ENCODE data around the gene PRKRIP1.
A peak's percentile ranks its signal among the peaks of the same experiment; 100 is the strongest.
"Not testable (repeated sequence)": the region's sequence is repeated elsewhere in the genome, so short reads cannot be mapped to it uniquely, and the experiment has no call there.

The PRKRIP1 gene

DNA sequence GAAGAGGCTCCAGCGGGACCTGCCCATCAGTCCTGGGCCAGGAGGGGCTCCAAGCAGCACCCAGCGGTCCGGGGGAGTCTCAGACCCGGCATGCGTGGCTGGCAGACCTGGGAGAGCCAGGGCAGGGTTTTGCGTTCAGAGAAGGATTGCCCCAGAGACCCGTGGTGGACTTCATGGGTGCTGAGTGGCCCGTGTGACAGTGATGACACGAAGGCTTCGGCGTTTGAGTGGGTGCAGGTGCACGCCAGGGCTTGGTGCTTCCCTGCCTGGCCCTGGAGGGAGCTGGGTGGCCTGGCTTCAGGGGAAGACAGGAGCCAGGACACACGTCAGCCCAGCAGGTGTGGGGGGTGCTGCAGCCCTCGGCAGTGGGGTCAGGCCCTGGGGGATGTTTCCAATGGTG, 51.1 kb downstream of the PRKRIP1 start:
- no peak overlapping the region for H3K4me3 ChIP-seq (ENCODE audit: low read length)
- TF ChIP-seq, protein P1, sequence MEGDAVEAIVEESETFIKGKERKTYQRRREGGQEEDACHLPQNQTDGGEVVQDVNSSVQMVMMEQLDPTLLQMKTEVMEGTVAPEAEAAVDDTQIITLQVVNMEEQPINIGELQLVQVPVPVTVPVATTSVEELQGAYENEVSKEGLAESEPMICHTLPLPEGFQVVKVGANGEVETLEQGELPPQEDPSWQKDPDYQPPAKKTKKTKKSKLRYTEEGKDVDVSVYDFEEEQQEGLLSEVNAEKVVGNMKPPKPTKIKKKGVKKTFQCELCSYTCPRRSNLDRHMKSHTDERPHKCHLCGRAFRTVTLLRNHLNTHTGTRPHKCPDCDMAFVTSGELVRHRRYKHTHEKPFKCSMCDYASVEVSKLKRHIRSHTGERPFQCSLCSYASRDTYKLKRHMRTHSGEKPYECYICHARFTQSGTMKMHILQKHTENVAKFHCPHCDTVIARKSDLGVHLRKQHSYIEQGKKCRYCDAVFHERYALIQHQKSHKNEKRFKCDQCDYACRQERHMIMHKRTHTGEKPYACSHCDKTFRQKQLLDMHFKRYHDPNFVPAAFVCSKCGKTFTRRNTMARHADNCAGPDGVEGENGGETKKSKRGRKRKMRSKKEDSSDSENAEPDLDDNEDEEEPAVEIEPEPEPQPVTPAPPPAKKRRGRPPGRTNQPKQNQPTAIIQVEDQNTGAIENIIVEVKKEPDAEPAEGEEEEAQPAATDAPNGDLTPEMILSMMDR (conservative IDR thresholded peaks at IDR 0.05; ENCODE audit: low read depth, low read length): no peak
- DNase-seq (ENCODE audit: low read depth): no peak

DNA sequence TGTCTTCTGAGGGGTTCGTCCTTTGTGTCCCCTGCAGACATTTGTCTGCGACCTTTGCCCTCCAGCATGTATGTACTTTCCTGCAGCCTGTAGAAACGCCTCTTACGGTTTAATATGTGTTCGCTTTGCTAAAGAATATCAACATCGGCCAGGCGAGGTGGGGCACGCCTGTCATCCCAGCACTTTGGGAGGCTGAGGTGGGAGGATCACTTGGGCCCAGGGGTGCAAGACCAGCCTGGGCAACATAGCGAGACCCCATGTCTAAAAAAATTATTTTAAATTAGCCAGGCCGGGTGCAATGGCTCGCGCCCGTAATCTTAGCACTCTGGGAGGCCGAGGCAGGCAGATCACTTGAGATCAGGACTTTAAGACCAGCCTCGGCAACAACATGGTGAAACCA, 53.0 kb downstream of the PRKRIP1 start:
- no peak for DNase-seq (ENCODE audit: low read depth)
- TF ChIP-seq, protein P1 (conservative IDR thresholded peaks at IDR 0.05; ENCODE audit: low read depth, low read length): no peak
- no peak overlapping the region for H3K4me3 ChIP-seq (ENCODE audit: low read length)

DNA sequence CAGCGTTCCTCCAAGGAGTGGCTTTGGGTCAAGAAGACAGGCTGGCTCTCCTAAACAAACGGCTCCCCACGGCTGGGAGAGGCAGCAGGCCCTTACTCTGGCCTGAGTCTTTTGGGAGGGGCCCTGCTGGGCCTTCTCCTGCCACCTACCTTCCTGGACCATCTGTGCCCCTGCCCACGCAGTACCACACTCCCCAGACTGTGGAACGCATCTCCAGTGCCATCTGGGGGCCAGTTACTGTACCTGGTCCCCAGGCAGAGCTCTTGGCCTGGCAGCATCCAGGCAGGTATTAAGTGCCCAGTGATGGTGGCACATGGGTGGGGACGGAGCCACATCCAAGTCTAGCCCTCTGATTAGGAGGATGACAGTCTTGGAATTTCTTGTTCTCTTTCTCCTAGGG, 54.1 kb downstream of the PRKRIP1 start:
- no peak overlapping the region for H3K4me3 ChIP-seq (ENCODE audit: low read length)
- no peak for DNase-seq (ENCODE audit: low read depth)
- TF ChIP-seq, protein P1 (conservative IDR thresholded peaks at IDR 0.05; ENCODE audit: low read depth, low read length): peak; percentile 21

DNA sequence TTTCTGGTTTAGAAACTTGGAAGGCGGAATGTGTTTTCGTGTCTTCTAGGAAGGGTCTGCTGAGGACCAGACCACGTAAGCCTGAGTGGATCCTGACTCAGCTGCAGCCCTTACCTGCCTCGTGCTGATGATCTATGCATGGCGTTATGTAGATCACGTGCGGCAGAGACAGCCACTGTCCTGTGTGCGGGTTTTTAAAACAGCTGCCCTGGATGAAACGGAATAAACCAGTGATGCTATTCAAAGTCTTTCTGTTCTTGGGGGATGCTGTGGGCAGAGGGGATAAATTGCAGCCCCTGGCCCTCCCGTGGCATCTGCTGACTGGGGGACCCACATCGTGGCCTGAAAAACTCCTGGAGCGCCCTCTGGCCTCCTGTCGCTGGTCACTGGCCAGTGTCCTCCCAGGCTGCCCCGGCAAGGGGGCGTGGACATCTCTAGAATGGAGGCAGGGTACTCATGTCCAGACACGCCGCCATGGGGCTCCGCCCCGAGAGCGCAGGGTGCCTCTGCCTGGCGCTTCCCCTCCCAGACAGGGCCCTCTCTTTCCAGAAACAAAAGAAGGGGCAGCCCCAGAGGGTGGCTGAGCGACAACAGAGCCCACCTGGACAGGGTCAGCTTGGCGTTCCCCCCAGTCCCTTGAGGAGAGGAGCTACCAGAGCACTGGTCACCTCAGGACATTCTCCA, 55.4 kb downstream of the PRKRIP1 start:
- DNase-seq (ENCODE audit: low read depth): no peak
- TF ChIP-seq, protein P1 (conservative IDR thresholded peaks at IDR 0.05; ENCODE audit: low read depth, low read length): no peak
- no peak overlapping the region for H3K4me3 ChIP-seq (ENCODE audit: low read length)

DNA sequence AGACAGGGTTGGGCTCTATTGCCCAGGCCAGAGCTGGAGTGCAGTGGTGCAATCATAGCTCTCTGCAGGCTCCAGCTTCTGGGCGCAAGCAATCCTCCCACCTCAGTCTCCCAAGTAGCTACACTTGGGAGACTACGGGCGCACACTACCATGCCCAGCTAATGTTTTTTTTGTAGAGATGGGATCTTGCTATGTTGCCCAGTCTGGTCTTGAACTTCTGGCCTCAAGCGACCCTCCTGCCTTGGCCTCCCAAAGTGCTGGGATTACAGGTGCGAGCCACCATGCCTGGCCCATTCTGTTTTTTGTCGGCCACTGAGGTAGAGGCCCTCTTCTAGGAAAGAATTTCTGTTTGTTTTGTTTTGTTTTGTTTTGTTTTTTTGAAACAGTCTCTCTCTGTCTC, 56.3 kb downstream of the PRKRIP1 start:
- no peak overlapping the region for H3K4me3 ChIP-seq (ENCODE audit: low read length)
- no peak for DNase-seq (ENCODE audit: low read depth)
- TF ChIP-seq, protein P1 (conservative IDR thresholded peaks at IDR 0.05; ENCODE audit: low read depth, low read length): no peak

DNA sequence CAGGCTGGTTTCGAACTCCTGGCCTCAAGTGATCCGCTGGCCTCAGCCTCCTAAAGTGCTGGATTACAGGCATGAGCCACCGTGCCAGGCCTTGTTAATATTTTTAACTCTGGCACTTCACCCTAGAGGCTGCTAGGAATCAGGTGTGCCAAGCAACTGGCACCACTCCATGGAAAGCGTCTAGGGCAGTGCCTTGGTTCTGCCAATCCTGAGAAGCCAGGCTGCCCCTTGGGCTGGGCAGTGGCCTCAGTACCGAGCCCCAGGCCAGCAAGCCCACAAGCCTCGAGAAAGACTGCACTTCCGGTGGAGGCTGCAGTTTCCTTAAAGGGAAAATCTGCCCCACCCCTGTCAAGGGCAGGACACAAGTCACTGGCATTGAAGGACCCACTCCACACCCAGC, 57.2 kb downstream of the PRKRIP1 start:
- TF ChIP-seq, protein P1 (conservative IDR thresholded peaks at IDR 0.05; ENCODE audit: low read depth, low read length): no peak
- no peak for DNase-seq (ENCODE audit: low read depth)
- H3K4me3 ChIP-seq (ENCODE audit: low read length): no peak overlapping the region

DNA sequence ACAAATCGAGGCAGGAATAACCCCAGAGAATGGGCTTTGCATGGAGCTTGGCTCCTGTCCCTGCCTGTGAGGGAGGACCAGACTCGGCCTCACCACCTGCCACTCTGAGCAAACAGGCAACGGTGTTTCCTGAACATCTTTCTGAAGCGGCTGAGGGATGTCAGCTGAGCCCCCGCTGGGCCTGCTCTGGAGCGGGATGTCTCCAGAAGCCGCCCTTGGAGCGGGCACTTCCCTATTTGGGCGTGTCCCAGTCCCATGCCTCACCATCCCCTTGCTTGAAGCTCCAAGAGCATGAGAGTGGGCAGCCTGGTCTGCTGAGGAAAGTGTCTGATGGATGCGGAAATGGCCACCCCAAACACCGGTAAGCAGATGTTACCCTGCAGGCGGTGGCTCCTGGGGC, 58.3 kb downstream of the PRKRIP1 start:
- no peak for DNase-seq (ENCODE audit: low read depth)
- no peak overlapping the region for H3K4me3 ChIP-seq (ENCODE audit: low read length)
- TF ChIP-seq, protein P1 (conservative IDR thresholded peaks at IDR 0.05; ENCODE audit: low read depth, low read length): no peak

DNA sequence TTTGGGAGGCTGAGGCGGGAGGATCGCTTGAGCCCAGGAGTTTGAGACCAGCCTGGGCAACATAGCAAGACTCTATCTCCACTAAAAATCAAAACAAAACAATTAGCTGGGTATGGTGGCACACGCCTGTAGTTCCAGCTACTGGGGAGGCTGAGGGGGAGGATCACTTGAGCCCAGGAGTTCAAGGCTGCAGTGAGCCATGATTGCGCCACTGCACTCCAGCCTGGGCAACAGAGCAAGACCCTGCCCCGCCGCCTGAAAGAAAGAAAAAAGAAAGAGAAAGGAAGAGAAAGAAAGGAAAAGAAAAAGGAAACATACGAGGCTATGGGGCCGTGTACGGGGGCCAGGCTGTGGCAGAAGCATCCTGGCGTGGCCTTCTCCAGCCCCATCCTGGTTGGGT, 58.8 kb downstream of the PRKRIP1 start:
- H3K4me3 ChIP-seq (ENCODE audit: low read length); DNase-seq (ENCODE audit: low read depth): not testable (repeated sequence)
